Karpas-422 (cell line): ENCODE measurements around the gene NR1D1. TPM values are rescaled to one million over a fixed set of nuclear protein-coding genes. Genes with fewer than 3 reads are reported as not detected.

Source experiments
- DNase-seq: peaks from one replicate; pipeline ENCODE4 v3.0.0-alpha.2; 2015
- H2AFZ ChIP-seq: fragments of 200-600 bp; sonication (generic); 2 replicates; pipeline ENCODE4 v1.6.1; 2014; ENCODE audit warnings: antibody characterized with exemption, low read length, mixed read lengths
- H3K27ac ChIP-seq: fragments of 200-600 bp; sonication (generic); 2 replicates; pipeline ENCODE4 v1.5.1; 2014; ENCODE audit warnings: mild to moderate bottlenecking, low read length, moderate library complexity
- H3K27me3 ChIP-seq: fragments of 200-600 bp; sonication (generic); 2 replicates; pipeline ENCODE4 v1.6.1; 2014; ENCODE audit warnings: low read length, mixed read lengths
- H3K36me3 ChIP-seq: fragments of 200-600 bp; sonication (generic); 2 replicates; pipeline ENCODE4 v1.6.1; 2014; ENCODE audit warnings: low read length, mixed read lengths; ENCODE audit not compliant: insufficient read depth
- H3K4me1 ChIP-seq: fragments of 200-600 bp; sonication (generic); 2 replicates; pipeline ENCODE4 v1.6.1; 2014; ENCODE audit warnings: mild to moderate bottlenecking, low read length, mixed read lengths
- H3K4me2 ChIP-seq: fragments of 200-600 bp; sonication (generic); 2 replicates; pipeline ENCODE4 v1.6.1; 2014; ENCODE audit warnings: low read length, low read depth, mild to moderate bottlenecking; ENCODE audit not compliant: poor library complexity, severe bottlenecking
- H3K4me3 ChIP-seq: fragments of 200-600 bp; sonication (generic); 2 replicates; pipeline ENCODE4 v1.5.1; 2014; ENCODE audit warnings: mild to moderate bottlenecking, antibody characterized with exemption, low read length, mixed read lengths
- H3K79me2 ChIP-seq: fragments of 200-600 bp; sonication (generic); 2 replicates; pipeline ENCODE4 v1.6.1; 2014; ENCODE audit warnings: mild to moderate bottlenecking, low read length, mixed read lengths
- H3K9ac ChIP-seq: fragments of 200-600 bp; sonication (generic); 2 replicates; pipeline ENCODE4 v1.6.0; 2014; ENCODE audit warnings: low read length
- H3K9me2 ChIP-seq: fragments of 200-600 bp; sonication (generic), shearing (Covaris generic); replicated peaks from 2 replicates; pipeline ENCODE4 v1.6.0; 2014; ENCODE audit warnings: mild to moderate bottlenecking, low read length, moderate library complexity; ENCODE audit not compliant: insufficient read depth
- H3K9me3 ChIP-seq: fragments of 300-700, 200-600 bp; sonication (generic); 2 replicates; pipeline ENCODE4 v1.6.1; 2014; ENCODE audit warnings: low read length, mixed read lengths
- H4K20me1 ChIP-seq: fragments of 200-600 bp; sonication (generic); 2 replicates; pipeline ENCODE4 v1.6.1; 2014; ENCODE audit warnings: mild to moderate bottlenecking, antibody characterized with exemption, low read length, low read depth; ENCODE audit not compliant: insufficient read depth
- total RNA-seq: library from RNA; depleted of rRNA; stranded (reverse); fragments of >200 nt; shearing (Covaris generic); gene quantifications from 2 replicates; pipeline ENCODE4 v1.2.3, GENCODE V29; 2014; ENCODE audit warnings: low replicate concordance

NR1D1 gene
- total RNA-seq, 1 experiment from 2014 or later = 0.67 TPM

DNA sequence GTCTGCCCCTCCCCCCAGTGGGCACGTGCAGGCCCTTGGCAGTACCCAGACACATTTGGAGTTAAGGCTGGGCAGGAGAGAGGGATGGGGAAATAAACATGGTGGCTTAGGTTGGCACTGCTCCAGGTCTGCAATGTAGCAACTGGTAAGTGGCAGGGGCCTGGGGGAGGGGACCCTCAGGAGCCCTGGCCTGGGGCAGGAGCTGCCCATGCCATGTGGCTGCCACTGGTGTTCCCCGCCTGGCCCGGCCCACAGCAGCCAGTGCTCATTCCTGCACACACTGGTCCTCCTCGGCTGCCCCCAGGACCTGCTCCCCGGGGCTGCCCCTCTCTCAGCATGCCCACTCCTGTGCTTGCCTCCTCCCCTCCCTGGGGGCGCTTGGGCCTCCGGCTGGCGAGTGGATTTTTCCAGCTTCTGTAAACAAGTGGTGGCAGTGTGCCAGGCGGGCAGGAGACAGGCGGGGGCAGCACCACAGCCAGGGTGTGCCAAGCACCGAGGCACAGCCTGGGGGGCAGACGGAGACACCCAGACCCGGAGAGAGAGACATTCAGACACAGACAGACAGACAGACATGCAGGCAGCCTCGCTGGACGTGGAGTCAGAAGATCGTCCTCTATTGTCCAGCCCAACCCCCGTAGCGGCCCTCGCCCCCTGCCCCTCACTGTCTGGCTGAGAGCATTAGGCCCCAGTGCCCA is 28.2 kb downstream of the NR1D1 start:
- Histone ChIP-seq H3K36me3 (no peaks in the 10 kb centered on the region), H3K9me3 (no peaks in the 10 kb centered on the region), H3K9me2 (no peaks in the 10 kb centered on the region), H2AFZ (no peak overlapping the region), H3K27me3 (no peaks in the 10 kb centered on the region), H3K79me2 (no peaks in the 10 kb centered on the region), H3K9ac (no peak overlapping the region), H3K4me3 (no peak overlapping the region), H3K4me1 (peaks cover 40% of the 10 kb centered on the region), H4K20me1 (0 out of 2 replicates have a peak, but pooled peaks cover 3% of the 10 kb centered on the region), H3K4me2 (peak overlapping the region; percentile 8), H3K27ac (no peak overlapping the region)
- DNase-seq = no peak

- no peaks in the 10 kb centered on the region for H3K36me3 ChIP-seq
- H3K4me2 ChIP-seq = peak overlapping the region; percentile 8
- 0 out of 2 replicates have a peak, but pooled peaks cover 3% of the 10 kb centered on the region for H4K20me1 ChIP-seq
- H3K27me3 ChIP-seq = no peaks in the 10 kb centered on the region
- DNase-seq = no peak
- no peaks in the 10 kb centered on the region for H3K9me2 ChIP-seq
- no peak overlapping the region for H3K27ac ChIP-seq
- no peak overlapping the region for H3K4me3 ChIP-seq
- H3K9me3 ChIP-seq = no peaks in the 10 kb centered on the region
- no peak overlapping the region for H2AFZ ChIP-seq
- H3K9ac ChIP-seq = no peak overlapping the region
- H3K79me2 ChIP-seq = no peaks in the 10 kb centered on the region
- H3K4me1 ChIP-seq = peaks cover 40% of the 10 kb centered on the region
These were observed 28.9 kb downstream of the NR1D1 start for GRCh38 chr17:40071313-40072039.

- no peak for DNase-seq
- H3K9me3 ChIP-seq = no peaks in the 10 kb centered on the region
- no peak overlapping the region for H3K9ac ChIP-seq
- H3K9me2 ChIP-seq = no peaks in the 10 kb centered on the region
- H3K4me3 ChIP-seq = no peak overlapping the region
- H3K4me1 ChIP-seq = peaks cover 40% of the 10 kb centered on the region
- H2AFZ ChIP-seq = no peak overlapping the region
- H3K27me3 ChIP-seq = no peaks in the 10 kb centered on the region
- H3K4me2 ChIP-seq = no peak overlapping the region
- H3K79me2 ChIP-seq = no peaks in the 10 kb centered on the region
- H3K36me3 ChIP-seq = no peaks in the 10 kb centered on the region
- H3K27ac ChIP-seq = no peak overlapping the region
- H4K20me1 ChIP-seq = 0 out of 2 replicates have a peak, but pooled peaks cover 3% of the 10 kb centered on the region
These were observed 29.6 kb downstream of the NR1D1 start for GRCh38 chr17:40070709-40071312.

DNA sequence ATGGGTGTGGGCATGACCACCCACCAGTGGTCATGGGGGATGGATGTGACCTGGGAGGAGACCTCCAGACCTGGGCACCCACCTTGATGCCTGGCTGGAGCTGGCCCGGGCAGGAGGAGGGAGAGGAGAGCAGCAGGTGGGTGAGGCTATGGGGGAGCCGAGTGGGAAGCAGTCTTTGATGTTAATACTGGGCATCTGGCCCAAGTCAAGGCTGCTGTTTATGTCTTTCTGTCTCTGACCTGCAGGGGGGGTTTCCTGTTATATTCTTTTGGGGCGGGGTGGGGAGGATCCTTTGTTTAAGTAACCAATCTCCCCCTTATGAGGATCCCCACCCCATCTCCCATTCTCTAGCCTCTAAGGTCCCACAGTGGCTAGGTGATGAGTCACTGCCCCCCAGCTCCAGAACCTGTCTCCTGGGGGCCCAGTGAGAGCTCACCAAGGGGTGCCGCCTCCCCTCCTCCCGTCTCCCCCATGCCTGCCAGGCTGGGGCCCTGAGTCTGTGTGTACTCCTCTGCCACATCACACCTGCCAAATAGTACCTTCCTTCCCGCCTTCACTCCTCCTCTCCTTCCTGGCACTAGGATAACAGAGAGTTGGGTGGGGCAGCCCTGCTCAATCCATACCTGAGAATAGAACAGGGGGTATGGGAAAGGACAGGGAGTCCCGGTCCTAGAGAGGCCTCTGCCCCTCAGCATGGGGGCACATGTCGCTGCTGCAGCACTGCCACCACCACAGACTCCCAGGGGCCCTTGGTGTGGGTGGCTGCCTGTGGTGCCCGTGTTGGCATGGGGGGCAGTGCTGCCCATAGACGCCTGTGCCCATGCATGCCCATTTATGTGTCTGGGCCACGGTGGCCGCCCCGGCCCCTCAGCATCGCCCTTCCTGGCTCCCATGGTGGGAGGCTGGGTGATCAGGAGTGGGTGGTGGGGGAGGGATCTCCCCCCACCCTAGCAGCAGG is 30.4 kb downstream of the NR1D1 start:
- no peak overlapping the region for H3K4me3 ChIP-seq
- no peak overlapping the region for H3K27ac ChIP-seq
- H3K36me3 ChIP-seq = no peaks in the 10 kb centered on the region
- peaks cover 38% of the 10 kb centered on the region for H3K4me1 ChIP-seq
- H3K27me3 ChIP-seq = no peaks in the 10 kb centered on the region
- no peaks in the 10 kb centered on the region for H3K79me2 ChIP-seq
- no peak overlapping the region for H3K4me2 ChIP-seq
- 0 out of 2 replicates have a peak, but pooled peaks cover 3% of the 10 kb centered on the region for H4K20me1 ChIP-seq
- no peak overlapping the region for H2AFZ ChIP-seq
- no peaks in the 10 kb centered on the region for H3K9me3 ChIP-seq
- peak; percentile 67 for DNase-seq
- no peak overlapping the region for H3K9ac ChIP-seq
- no peaks in the 10 kb centered on the region for H3K9me2 ChIP-seq

GRCh38 chr17:40068917-40069750 is 31.3 kb downstream of the NR1D1 start:
- H3K4me1 ChIP-seq = peaks cover 43% of the 10 kb centered on the region

DNA sequence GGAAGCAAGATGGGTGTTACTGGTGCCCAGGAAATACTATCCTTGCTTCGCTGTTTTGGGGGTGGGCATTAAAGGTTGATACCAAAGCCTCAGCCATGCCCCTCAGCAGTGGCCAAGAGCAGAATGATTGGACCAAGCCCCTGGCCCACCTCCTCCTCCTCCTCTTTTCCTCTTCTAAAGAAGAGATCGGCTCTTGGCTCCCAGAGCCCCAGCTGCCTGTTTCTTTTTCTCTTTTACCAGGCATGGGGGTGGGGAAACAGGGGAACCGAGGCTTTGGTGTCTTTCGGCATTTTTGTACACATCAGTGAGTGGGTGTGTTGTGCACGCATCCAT is 31.8 kb downstream of the NR1D1 start:
- no peak for DNase-seq
- Histone ChIP-seq H3K9me2 (no peaks in the 10 kb centered on the region), H3K27me3 (0 out of 2 replicates have a peak, but pooled peaks cover 3% of the 10 kb centered on the region), H3K36me3 (no peaks in the 10 kb centered on the region), H3K4me3 (no peak overlapping the region), H3K4me2 (peak overlapping the region; percentile 45), H3K9me3 (no peaks in the 10 kb centered on the region), H2AFZ (no peak overlapping the region), H4K20me1 (0 out of 2 replicates have a peak, but pooled peaks cover 3% of the 10 kb centered on the region), H3K27ac (no peak overlapping the region), H3K9ac (no peak overlapping the region), H3K4me1 (peaks cover 48% of the 10 kb centered on the region), H3K79me2 (no peaks in the 10 kb centered on the region)

More at GRCh38 chr17:40068917-40069750, 31.3 kb downstream of the NR1D1 start:
- H2AFZ ChIP-seq = no peak overlapping the region
- H3K27ac ChIP-seq = no peak overlapping the region
- H3K9ac ChIP-seq = no peak overlapping the region
- no peak for DNase-seq
- H3K4me2 ChIP-seq = peak overlapping the region; percentile 45
- H3K4me3 ChIP-seq = no peak overlapping the region
- H3K79me2 ChIP-seq = no peaks in the 10 kb centered on the region
- H3K9me2 ChIP-seq = no peaks in the 10 kb centered on the region
- H3K36me3 ChIP-seq = no peaks in the 10 kb centered on the region
- H3K27me3 ChIP-seq = 0 out of 2 replicates have a peak, but pooled peaks cover 2% of the 10 kb centered on the region
- no peaks in the 10 kb centered on the region for H3K9me3 ChIP-seq
- H4K20me1 ChIP-seq = 0 out of 2 replicates have a peak, but pooled peaks cover 3% of the 10 kb centered on the region

DNA sequence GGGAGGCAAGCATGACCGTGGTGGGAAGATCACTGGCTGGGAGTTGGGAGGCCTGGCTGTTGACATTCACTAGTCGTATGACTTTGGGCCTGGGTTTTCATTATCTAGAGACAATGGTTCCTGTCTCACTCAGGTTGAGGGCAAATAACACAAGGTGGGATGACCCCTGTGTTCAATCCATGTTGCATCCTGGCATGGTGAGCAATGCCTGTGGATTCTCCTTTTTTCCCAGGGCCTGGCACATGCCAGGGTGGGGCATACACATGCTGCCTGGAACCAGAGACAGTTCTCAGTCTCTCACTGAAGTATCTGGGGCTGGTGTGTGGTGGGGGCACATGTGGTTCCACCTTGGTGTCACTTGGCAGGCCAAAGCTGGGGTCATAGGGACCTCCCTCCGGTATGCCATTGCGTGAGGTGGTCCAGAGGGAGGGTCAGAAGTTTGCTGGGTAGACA is 32.2 kb downstream of the NR1D1 start:
- no peaks in the 10 kb centered on the region for H3K79me2 ChIP-seq
- no peak overlapping the region for H3K4me2 ChIP-seq
- H2AFZ ChIP-seq = no peak overlapping the region
- H3K4me3 ChIP-seq = no peak overlapping the region
- 0 out of 2 replicates have a peak, but pooled peaks cover 3% of the 10 kb centered on the region for H4K20me1 ChIP-seq
- no peaks in the 10 kb centered on the region for H3K9me3 ChIP-seq
- no peak overlapping the region for H3K9ac ChIP-seq
- H3K27me3 ChIP-seq = 0 out of 2 replicates have a peak, but pooled peaks cover 3% of the 10 kb centered on the region
- no peak for DNase-seq
- no peaks in the 10 kb centered on the region for H3K9me2 ChIP-seq
- H3K27ac ChIP-seq = no peak overlapping the region
- H3K36me3 ChIP-seq = no peaks in the 10 kb centered on the region
- H3K4me1 ChIP-seq = peaks cover 52% of the 10 kb centered on the region
